DMS53 treated with DMSO at 0.1 percent for 48 hours (cell line): Measurements from ENCODE around the gene TMEM38A.
"Not testable (repeated sequence)": the region's sequence is repeated elsewhere in the genome, so short reads cannot be mapped to it uniquely, and the experiment has no call there.

Experiments
- DNase-seq: peaks from one replicate; lab custom pipeline; 2025; ENCODE audit not compliant: unreplicated experiment; lab: John Stamatoyannopoulos, UW

TMEM38A gene

GRCh38 chr19:16673839-16674238, 12.9 kb downstream of the TMEM38A start:
- DNase-seq, result not testable (repeated sequence)

GRCh38 chr19:16676101-16676798, 15.3 kb downstream of the TMEM38A start:
- DNase-seq, result no peak

GRCh38 chr19:16677055-16677454, 16.1 kb downstream of the TMEM38A start:
- DNase-seq, result no peak

- no peak for DNase-seq
Observed at GRCh38 chr19:16678498-16678897, 17.6 kb downstream of the TMEM38A start.

- DNase-seq, result no peak
Observed at GRCh38 chr19:16679811-16680210, 18.9 kb downstream of the TMEM38A start.

GRCh38 chr19:16682539-16682938, 21.6 kb downstream of the TMEM38A start:
- no peak for DNase-seq

GRCh38 chr19:16684216-16684615, 23.3 kb downstream of the TMEM38A start:
- DNase-seq, result no peak

- no peak for DNase-seq
Observed at GRCh38 chr19:16688084-16688483, 27.1 kb downstream of the TMEM38A start.

- no peak for DNase-seq
Observed at GRCh38 chr19:16698914-16699313, 38.0 kb downstream of the TMEM38A start.

- no peak for DNase-seq
Observed at GRCh38 chr19:16702123-16702522, 41.2 kb downstream of the TMEM38A start.

GRCh38 chr19:16703677-16704076, 42.7 kb downstream of the TMEM38A start:
- no peak for DNase-seq

- not testable (repeated sequence) for DNase-seq
Observed at GRCh38 chr19:16710870-16711269, 49.9 kb downstream of the TMEM38A start.

- DNase-seq, result not testable (repeated sequence)
Observed at GRCh38 chr19:16712295-16712694, 51.4 kb downstream of the TMEM38A start.

- peak; percentile 4 for DNase-seq
Observed at GRCh38 chr19:16714702-16715287, 53.9 kb downstream of the TMEM38A start.

- DNase-seq, result no peak
Observed at GRCh38 chr19:16715611-16716010, 54.7 kb downstream of the TMEM38A start.

GRCh38 chr19:16721051-16721450, 60.1 kb downstream of the TMEM38A start:
- DNase-seq, result no peak

- no peak for DNase-seq
Observed at GRCh38 chr19:16722591-16722990, 61.7 kb downstream of the TMEM38A start.

GRCh38 chr19:16726916-16727315, 66.0 kb downstream of the TMEM38A start:
- DNase-seq, result no peak

- not testable (repeated sequence) for DNase-seq
Observed at GRCh38 chr19:16735650-16736266, 74.8 kb downstream of the TMEM38A start.

- no peak for DNase-seq
Observed at GRCh38 chr19:16736709-16737108, 75.8 kb downstream of the TMEM38A start.

GRCh38 chr19:16737911-16738310, 77.0 kb downstream of the TMEM38A start:
- DNase-seq, result no peak

GRCh38 chr19:16739546-16739945, 78.6 kb downstream of the TMEM38A start:
- no peak for DNase-seq
